Calu3 (cell line): Measurements from ENCODE around the gene ARHGAP6. TPM values are rescaled to one million over a fixed set of nuclear protein-coding genes. Genes with fewer than 3 reads are reported as not detected.

Experiments used
- BruUV-seq: library from RNA; stranded (reverse); fragments of 400-500 nt; replicated peaks from 2 replicates; lab custom pipeline; 2021; lab: Mats Ljungman, UMichigan
- CTCF ChIA-PET: fragments of 300-600 bp; sonication (Branson Sonifier 250); formaldehyde crosslinking; loops from one replicate; lab custom pipeline; 2022; ENCODE audit warnings: antibody characterized with exemption; lab: Charles Lee
- DNase-seq: peaks from one replicate; pipeline ENCODE4 v3.0.0; 2022
- H3K27ac Mint-ChIP-seq: one replicate; pipeline ENCODE4 v1.8.0; 2022; ENCODE audit warnings: mixed read lengths; ENCODE audit not compliant: unreplicated experiment
- H3K27me3 Mint-ChIP-seq: one replicate; pipeline ENCODE4 v1.8.0; 2022; ENCODE audit warnings: mixed read lengths; ENCODE audit not compliant: unreplicated experiment
- H3K36me3 Mint-ChIP-seq: one replicate; pipeline ENCODE4 v1.8.0; 2022; ENCODE audit warnings: mild to moderate bottlenecking, moderate library complexity, mixed read lengths; ENCODE audit not compliant: insufficient read depth, unreplicated experiment
- H3K4me1 Mint-ChIP-seq: one replicate; pipeline ENCODE4 v1.8.0; 2022; ENCODE audit warnings: mild to moderate bottlenecking, low read depth, mixed read lengths; ENCODE audit not compliant: unreplicated experiment
- H3K4me3 Mint-ChIP-seq: one replicate; pipeline ENCODE4 v1.8.0; 2022; ENCODE audit warnings: mild to moderate bottlenecking, low read depth, moderate library complexity, mixed read lengths; ENCODE audit not compliant: unreplicated experiment
- H3K9me3 Mint-ChIP-seq: one replicate; pipeline ENCODE4 v1.8.0; 2022; ENCODE audit warnings: low read depth, mixed read lengths; ENCODE audit not compliant: unreplicated experiment
- intact Hi-C: fragments of 100-400 bp; cut with micrococcal nuclease; formaldehyde crosslinking; loops from one replicate; pipeline ENCODE4 v1.10.0; 2022; ENCODE audit not compliant: unreplicated experiment
- total RNA-seq: library from RNA; stranded (reverse); gene quantifications from 2 replicates; pipeline ENCODE4 v1.2.3, GENCODE V29; 2022
- TF ChIP-seq, protein P1 (sequence below): fragments of 200-600 bp; IDR thresholded peaks from one replicate; pipeline ENCODE4 v1.8.0; 2022; ENCODE audit warnings: antibody characterized with exemption; ENCODE audit not compliant: unreplicated experiment

Gene ARHGAP6
- total RNA-seq, 1 experiment from 2014 or later, result not detected

DNA sequence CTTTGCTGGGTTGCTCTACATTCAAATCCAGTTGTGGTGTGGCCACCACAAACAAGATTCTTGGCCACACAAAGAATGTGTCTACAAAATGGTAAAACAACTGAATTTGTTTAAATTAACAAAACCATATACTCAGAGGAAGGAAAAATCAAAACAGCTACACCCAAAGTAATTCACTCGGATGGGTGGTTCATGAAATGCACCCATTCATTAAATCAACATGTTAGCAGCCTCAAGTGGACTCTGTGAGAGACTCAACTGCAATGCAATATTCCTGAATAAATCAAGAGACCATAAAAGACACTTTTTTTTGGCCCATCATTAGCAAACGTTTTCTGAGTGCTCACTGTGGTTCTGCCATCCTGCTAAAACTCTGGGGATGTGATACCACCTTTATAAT, 383.7 kb downstream of the ARHGAP6 start:
- TF ChIP-seq, protein P1, sequence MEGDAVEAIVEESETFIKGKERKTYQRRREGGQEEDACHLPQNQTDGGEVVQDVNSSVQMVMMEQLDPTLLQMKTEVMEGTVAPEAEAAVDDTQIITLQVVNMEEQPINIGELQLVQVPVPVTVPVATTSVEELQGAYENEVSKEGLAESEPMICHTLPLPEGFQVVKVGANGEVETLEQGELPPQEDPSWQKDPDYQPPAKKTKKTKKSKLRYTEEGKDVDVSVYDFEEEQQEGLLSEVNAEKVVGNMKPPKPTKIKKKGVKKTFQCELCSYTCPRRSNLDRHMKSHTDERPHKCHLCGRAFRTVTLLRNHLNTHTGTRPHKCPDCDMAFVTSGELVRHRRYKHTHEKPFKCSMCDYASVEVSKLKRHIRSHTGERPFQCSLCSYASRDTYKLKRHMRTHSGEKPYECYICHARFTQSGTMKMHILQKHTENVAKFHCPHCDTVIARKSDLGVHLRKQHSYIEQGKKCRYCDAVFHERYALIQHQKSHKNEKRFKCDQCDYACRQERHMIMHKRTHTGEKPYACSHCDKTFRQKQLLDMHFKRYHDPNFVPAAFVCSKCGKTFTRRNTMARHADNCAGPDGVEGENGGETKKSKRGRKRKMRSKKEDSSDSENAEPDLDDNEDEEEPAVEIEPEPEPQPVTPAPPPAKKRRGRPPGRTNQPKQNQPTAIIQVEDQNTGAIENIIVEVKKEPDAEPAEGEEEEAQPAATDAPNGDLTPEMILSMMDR, result no peak
- CTCF ChIA-PET, result no interaction called here
- no peaks in the 10 kb centered on the region for H3K4me1 Mint-ChIP-seq
- H3K4me3 Mint-ChIP-seq, result no peak overlapping the region
- intact Hi-C loops, result no loop called here
- no peaks in the 10 kb centered on the region for H3K27me3 Mint-ChIP-seq
- BruUV-seq, result no TSS peak
- no peaks in the 10 kb centered on the region for H3K36me3 Mint-ChIP-seq
- no peaks in the 10 kb centered on the region for H3K9me3 Mint-ChIP-seq
- no peak overlapping the region for H3K27ac Mint-ChIP-seq
- no peak for DNase-seq

DNA sequence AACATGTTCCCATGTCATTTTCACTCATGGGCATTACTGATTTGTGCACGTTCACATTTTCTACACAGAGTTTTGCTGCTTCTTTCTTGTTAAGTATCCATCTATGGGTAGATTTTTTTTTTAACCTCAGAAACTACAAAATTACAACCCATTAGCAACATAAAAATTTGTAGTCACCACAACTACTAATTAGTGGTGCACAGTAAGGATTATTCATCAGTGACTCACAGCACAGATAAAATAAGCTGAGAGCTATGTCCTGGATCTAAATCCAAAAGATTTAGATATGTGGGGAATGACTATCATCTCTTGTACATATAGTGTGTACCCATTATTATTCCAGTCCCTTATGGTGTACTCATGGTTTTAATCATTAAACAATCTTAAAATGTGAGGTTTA, 392.2 kb downstream of the ARHGAP6 start:
- Mint-ChIP-seq H3K27me3 (no peaks in the 10 kb centered on the region), H3K4me3 (no peak overlapping the region), H3K9me3 (no peaks in the 10 kb centered on the region), H3K4me1 (peaks cover 10% of the 10 kb centered on the region), H3K36me3 (no peaks in the 10 kb centered on the region), H3K27ac (no peak overlapping the region)
- TF ChIP-seq, protein P1, result no peak
- no TSS peak for BruUV-seq
- no peak for DNase-seq
- intact Hi-C loops, result no loop called here
- CTCF ChIA-PET, result no interaction called here

DNA sequence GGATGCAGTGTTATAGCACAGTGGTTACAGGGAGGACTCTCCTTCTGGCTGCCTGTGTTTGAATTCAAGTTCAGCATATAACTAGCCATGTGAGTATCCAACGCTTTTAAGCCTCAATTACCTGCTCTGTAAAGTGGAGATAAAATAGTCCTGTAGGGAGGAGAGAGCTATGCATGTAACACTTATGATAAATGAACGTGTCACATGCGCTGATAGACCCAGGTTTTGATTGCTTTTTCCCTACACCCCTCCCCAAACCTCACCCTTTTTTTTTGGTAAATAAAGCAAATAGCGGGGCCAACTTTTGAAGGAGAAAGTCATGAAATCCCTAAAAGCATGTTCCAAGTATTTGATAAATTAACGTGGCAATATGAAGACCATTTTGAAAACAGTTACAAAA, 392.9 kb downstream of the ARHGAP6 start:
- CTCF ChIA-PET, result no interaction called here
- H3K36me3 Mint-ChIP-seq, result no peaks in the 10 kb centered on the region
- no peak for DNase-seq
- no peak overlapping the region for H3K4me3 Mint-ChIP-seq
- H3K9me3 Mint-ChIP-seq, result no peaks in the 10 kb centered on the region
- intact Hi-C loops, result no loop called here
- no peaks in the 10 kb centered on the region for H3K27me3 Mint-ChIP-seq
- H3K27ac Mint-ChIP-seq, result no peak overlapping the region
- TF ChIP-seq, protein P1, result no peak
- peaks cover 13% of the 10 kb centered on the region for H3K4me1 Mint-ChIP-seq
- no TSS peak for BruUV-seq

DNA sequence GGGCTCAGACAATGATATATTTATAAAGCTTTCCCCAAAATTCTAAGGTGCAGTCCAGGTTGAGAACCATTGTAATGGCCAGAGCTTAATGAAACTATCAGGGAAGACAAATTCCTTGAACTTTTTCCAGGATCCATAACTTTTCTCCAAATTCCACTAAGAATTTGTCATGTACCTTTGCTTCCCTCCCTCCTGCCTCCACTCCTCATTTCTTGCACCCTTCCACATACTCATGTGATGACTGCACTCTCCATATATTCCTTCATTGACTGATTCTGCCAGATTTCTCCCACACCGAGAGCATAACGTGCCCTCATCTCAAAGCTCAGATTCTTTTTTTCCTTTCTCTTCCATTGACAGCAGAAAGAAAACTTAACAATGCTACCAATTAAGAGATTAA, 393.4 kb downstream of the ARHGAP6 start:
- Mint-ChIP-seq H3K4me1 (peaks cover 19% of the 10 kb centered on the region), H3K4me3 (no peak overlapping the region), H3K36me3 (no peaks in the 10 kb centered on the region), H3K27ac (no peak overlapping the region), H3K9me3 (no peaks in the 10 kb centered on the region), H3K27me3 (no peaks in the 10 kb centered on the region)
- CTCF ChIA-PET, result no interaction called here
- intact Hi-C loops, result no loop called here
- BruUV-seq, result no TSS peak
- TF ChIP-seq, protein P1, result no peak
- DNase-seq, result no peak

DNA sequence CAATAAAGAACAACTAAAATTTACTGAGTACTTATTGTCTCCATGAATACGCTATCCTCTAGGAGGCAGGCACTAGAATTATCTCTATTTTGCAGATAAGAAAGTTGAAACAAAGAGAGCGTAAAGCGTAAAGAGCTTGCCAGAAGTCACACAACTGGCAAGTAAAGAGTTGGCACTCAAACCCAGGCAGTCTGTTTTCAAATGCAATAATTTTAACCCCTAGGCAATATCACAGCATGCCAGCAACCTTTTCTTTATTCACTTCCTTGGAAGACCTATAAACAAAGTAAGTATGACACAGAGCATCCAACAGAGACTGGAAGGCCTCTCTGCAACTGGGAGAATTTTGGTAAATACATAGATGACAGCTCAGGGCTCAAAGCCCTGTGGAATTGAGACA, 395.7 kb downstream of the ARHGAP6 start:
- Mint-ChIP-seq H3K4me3 (no peak overlapping the region), H3K27me3 (no peaks in the 10 kb centered on the region), H3K27ac (no peak overlapping the region), H3K9me3 (no peaks in the 10 kb centered on the region), H3K4me1 (peaks cover 23% of the 10 kb centered on the region), H3K36me3 (no peaks in the 10 kb centered on the region)
- CTCF ChIA-PET, result no interaction called here
- TF ChIP-seq, protein P1, result no peak
- DNase-seq, result no peak
- BruUV-seq, result no TSS peak
- intact Hi-C loops, result loop anchor here (10.0 kb wide), 1 partner anchor 125 kb away; no protein-coding TSS in a partner anchor
